Measurements from ENCODE around the gene RETREG1. TPM values are rescaled to one million over a fixed set of nuclear protein-coding genes. Genes with fewer than 3 reads are reported as not detected.

Gene RETREG1
- total and polyA plus RNA-seq, 2 of the 13 experiments (the other 11 are each of a cell fraction or from before 2014, with no cell fraction given): 0.07 TPM; not detected in 1

DNA sequence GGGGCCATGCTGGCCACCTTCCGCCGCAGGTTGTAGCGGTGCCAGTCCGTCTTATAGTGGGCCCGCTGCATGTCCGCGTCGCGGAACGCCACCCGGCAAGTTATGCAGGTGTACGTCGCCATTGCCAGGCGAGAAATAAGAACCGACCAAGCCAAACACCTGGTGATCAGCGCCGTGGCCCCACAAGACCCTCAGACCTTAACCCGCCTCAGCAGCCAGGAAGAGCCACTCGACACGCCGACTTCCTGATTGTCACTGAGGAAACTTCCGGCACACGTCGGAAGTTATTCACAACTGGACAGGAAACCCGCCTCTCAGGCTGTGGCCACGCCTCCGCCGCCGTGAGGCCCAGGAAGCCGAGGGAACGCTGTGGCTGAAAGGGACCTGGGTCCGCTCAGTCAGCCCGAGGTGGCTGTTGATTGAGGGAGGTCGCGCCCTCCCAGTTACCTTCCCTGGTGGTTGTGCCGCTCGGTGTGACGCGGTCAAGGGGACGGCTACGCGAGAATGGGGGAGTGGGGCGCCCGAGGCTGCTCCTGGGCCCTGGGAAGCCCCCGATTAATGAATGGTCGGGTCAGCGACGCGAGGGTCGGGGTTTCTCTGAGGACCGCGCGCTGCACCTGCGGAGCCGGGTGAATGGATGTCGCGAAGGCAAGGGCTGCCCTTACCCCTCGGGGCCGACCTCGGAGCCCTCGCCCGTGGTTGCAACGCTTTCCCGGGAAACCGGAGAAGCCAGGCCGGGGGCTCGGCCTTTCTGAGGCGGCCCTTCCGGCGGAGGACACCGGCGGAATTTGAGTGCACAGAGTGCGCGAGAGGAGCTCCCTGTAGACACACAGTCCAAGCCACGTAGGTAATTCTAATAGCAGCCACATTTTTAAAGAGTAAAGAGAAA is 151.0 kb downstream of the RETREG1 start, which contains the start of gene ZNF622 (continued):
- TF ChIP-seq, protein P1, sequence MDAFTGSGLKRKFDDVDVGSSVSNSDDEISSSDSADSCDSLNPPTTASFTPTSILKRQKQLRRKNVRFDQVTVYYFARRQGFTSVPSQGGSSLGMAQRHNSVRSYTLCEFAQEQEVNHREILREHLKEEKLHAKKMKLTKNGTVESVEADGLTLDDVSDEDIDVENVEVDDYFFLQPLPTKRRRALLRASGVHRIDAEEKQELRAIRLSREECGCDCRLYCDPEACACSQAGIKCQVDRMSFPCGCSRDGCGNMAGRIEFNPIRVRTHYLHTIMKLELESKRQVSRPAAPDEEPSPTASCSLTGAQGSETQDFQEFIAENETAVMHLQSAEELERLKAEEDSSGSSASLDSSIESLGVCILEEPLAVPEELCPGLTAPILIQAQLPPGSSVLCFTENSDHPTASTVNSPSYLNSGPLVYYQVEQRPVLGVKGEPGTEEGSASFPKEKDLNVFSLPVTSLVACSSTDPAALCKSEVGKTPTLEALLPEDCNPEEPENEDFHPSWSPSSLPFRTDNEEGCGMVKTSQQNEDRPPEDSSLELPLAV (CRISPR knock-in tag; conservative IDR thresholded peaks at IDR 0.05; ENCODE audit: low read depth): no peak
- TF ChIP-seq, protein P2, sequence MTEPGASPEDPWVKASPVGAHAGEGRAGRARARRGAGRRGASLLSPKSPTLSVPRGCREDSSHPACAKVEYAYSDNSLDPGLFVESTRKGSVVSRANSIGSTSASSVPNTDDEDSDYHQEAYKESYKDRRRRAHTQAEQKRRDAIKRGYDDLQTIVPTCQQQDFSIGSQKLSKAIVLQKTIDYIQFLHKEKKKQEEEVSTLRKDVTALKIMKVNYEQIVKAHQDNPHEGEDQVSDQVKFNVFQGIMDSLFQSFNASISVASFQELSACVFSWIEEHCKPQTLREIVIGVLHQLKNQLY (CRISPR knock-in tag; IDR thresholded peaks at IDR 0.05): 0 out of 2 replicates have a peak, but pooled peaks have one; percentile 31
- TF ChIP-seq GABPA (IDR thresholded peaks at IDR 0.05; ENCODE audit: low read depth, low read length) (peak; percentile 93), GABPA (CRISPR knock-in tag; IDR thresholded peaks at IDR 0.05; ENCODE audit: low read depth) (peak; percentile 98), ZNF235 (CRISPR knock-in tag; IDR thresholded peaks at IDR 0.05; ENCODE audit: borderline replicate concordance) (peak; percentile 79; the same call in 1 of the 2 replicates), ZNF674 (CRISPR knock-in tag; IDR thresholded peaks at IDR 0.05; ENCODE audit: low read depth) (peak; percentile 78; the same call in 1 of the 2 replicates), TCF7 (IDR thresholded peaks at IDR 0.05; ENCODE audit: low read depth) (no peak), ZNF644 (CRISPR knock-in tag; IDR thresholded peaks at IDR 0.05; ENCODE audit: low read depth) (no peak), ZNF737 (CRISPR knock-in tag; IDR thresholded peaks at IDR 0.05; ENCODE audit: borderline replicate concordance) (no peak), AKAP8 (CRISPR knock-in tag; IDR thresholded peaks at IDR 0.05) (no peak), ASH2L (IDR thresholded peaks at IDR 0.05; ENCODE audit: insufficient read length, low read depth, low read length) (peak; percentile 94), POLR2A (IDR thresholded peaks at IDR 0.05; ENCODE audit: insufficient read depth in 1 of 2, low read depth in 2 of 2, low read length in 2 of 2) (peak; percentile 98 to 99), SOX5 (CRISPR knock-in tag; IDR thresholded peaks at IDR 0.05; ENCODE audit: borderline replicate concordance) (no peak)
- TF ChIP-seq, protein P3, sequence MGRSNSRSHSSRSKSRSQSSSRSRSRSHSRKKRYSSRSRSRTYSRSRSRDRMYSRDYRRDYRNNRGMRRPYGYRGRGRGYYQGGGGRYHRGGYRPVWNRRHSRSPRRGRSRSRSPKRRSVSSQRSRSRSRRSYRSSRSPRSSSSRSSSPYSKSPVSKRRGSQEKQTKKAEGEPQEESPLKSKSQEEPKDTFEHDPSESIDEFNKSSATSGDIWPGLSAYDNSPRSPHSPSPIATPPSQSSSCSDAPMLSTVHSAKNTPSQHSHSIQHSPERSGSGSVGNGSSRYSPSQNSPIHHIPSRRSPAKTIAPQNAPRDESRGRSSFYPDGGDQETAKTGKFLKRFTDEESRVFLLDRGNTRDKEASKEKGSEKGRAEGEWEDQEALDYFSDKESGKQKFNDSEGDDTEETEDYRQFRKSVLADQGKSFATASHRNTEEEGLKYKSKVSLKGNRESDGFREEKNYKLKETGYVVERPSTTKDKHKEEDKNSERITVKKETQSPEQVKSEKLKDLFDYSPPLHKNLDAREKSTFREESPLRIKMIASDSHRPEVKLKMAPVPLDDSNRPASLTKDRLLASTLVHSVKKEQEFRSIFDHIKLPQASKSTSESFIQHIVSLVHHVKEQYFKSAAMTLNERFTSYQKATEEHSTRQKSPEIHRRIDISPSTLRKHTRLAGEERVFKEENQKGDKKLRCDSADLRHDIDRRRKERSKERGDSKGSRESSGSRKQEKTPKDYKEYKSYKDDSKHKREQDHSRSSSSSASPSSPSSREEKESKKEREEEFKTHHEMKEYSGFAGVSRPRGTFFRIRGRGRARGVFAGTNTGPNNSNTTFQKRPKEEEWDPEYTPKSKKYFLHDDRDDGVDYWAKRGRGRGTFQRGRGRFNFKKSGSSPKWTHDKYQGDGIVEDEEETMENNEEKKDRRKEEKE (IDR thresholded peaks at IDR 0.05): no peak
- TF ChIP-seq, protein P4, sequence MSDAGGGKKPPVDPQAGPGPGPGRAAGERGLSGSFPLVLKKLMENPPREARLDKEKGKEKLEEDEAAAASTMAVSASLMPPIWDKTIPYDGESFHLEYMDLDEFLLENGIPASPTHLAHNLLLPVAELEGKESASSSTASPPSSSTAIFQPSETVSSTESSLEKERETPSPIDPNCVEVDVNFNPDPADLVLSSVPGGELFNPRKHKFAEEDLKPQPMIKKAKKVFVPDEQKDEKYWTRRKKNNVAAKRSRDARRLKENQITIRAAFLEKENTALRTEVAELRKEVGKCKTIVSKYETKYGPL (CRISPR knock-in tag; IDR thresholded peaks at IDR 0.05): peak; percentile 50; the same call in 1 of the 2 replicates
- TF ChIP-seq, protein P5, sequence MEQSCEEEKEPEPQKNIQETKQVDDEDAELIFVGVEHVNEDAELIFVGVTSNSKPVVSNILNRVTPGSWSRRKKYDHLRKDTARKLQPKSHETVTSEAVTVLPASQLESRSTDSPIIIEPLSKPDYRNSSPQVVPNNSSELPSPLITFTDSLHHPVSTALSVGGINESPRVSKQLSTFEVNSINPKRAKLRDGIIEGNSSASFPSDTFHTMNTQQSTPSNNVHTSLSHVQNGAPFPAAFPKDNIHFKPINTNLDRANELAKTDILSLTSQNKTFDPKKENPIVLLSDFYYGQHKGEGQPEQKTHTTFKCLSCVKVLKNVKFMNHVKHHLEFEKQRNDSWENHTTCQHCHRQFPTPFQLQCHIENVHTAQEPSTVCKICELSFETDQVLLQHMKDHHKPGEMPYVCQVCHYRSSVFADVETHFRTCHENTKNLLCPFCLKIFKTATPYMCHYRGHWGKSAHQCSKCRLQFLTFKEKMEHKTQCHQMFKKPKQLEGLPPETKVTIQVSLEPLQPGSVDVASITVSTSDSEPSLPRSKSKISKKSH (CRISPR knock-in tag; IDR thresholded peaks at IDR 0.05; ENCODE audit: borderline replicate concordance): 0 out of 2 replicates have a peak, but pooled peaks have one; percentile 12
- TF ChIP-seq, protein P6, sequence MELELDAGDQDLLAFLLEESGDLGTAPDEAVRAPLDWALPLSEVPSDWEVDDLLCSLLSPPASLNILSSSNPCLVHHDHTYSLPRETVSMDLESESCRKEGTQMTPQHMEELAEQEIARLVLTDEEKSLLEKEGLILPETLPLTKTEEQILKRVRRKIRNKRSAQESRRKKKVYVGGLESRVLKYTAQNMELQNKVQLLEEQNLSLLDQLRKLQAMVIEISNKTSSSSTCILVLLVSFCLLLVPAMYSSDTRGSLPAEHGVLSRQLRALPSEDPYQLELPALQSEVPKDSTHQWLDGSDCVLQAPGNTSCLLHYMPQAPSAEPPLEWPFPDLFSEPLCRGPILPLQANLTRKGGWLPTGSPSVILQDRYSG (CRISPR knock-in tag; IDR thresholded peaks at IDR 0.05): 0 out of 2 replicates have a peak, but pooled peaks have one; percentile 65
- TF ChIP-seq, protein P7, sequence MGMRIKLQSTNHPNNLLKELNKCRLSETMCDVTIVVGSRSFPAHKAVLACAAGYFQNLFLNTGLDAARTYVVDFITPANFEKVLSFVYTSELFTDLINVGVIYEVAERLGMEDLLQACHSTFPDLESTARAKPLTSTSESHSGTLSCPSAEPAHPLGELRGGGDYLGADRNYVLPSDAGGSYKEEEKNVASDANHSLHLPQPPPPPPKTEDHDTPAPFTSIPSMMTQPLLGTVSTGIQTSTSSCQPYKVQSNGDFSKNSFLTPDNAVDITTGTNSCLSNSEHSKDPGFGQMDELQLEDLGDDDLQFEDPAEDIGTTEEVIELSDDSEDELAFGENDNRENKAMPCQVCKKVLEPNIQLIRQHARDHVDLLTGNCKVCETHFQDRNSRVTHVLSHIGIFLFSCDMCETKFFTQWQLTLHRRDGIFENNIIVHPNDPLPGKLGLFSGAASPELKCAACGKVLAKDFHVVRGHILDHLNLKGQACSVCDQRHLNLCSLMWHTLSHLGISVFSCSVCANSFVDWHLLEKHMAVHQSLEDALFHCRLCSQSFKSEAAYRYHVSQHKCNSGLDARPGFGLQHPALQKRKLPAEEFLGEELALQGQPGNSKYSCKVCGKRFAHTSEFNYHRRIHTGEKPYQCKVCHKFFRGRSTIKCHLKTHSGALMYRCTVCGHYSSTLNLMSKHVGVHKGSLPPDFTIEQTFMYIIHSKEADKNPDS (CRISPR knock-in tag; IDR thresholded peaks at IDR 0.05): no peak

Measured in HepG2 (cell line).